CD8-positive, alpha-beta memory T cell (primary cell): ENCODE data around the gene SGMS2. TPM values are rescaled to one million over a fixed set of nuclear protein-coding genes. Genes with fewer than 3 reads are reported as not detected.

Experiments used
- CTCF ChIA-PET: fragments of 350-600 bp; sonication (Branson Sonifier 250); formaldehyde crosslinking; loops from one replicate; lab custom pipeline; 2021; ENCODE audit warnings: antibody characterized with exemption; lab: Charles Lee
- POLR2A ChIA-PET: fragments of 350-600 bp; sonication (Branson Sonifier 250); formaldehyde crosslinking; loops from one replicate; lab custom pipeline; 2021; ENCODE audit warnings: antibody characterized with exemption; lab: Charles Lee
- DNase-seq, 5 donors: peaks; one replicate each; pipeline versions ENCODE4 v3.0.0 to v3.0.0-alpha.2; 2020 to 2022; ENCODE audit warnings: mixed read lengths in 1 of 5
- H3K27ac ChIP-seq: one replicate; pipeline ENCODE4 v1.7.0; 2013; ENCODE audit warnings: low read depth, mild to moderate bottlenecking, low read length, moderate library complexity
- H3K27me3 ChIP-seq: 2 replicates; pipeline ENCODE4 v1.7.0; 2013; ENCODE audit warnings: low read length, mild to moderate bottlenecking; ENCODE audit not compliant: insufficient read depth, poor library complexity, severe bottlenecking
- H3K36me3 ChIP-seq: 2 replicates; pipeline ENCODE4 v1.7.0; 2013; ENCODE audit warnings: mild to moderate bottlenecking, low read length, moderate library complexity; ENCODE audit not compliant: insufficient read depth
- H3K4me1 ChIP-seq: 2 replicates; pipeline ENCODE4 v1.7.0; 2013; ENCODE audit warnings: mild to moderate bottlenecking, low read length, moderate library complexity; ENCODE audit not compliant: insufficient read depth
- H3K4me3 ChIP-seq: 2 replicates; pipeline ENCODE4 v1.7.0; 2013; ENCODE audit warnings: mild to moderate bottlenecking, low read length
- H3K9me3 ChIP-seq: 2 replicates; pipeline ENCODE4 v1.7.0; 2013; ENCODE audit warnings: mild to moderate bottlenecking, low read length
- H3K27ac Mint-ChIP-seq, 8 donors: one replicate each; pipeline ENCODE4 v1.8.0; 2020 to 2021; ENCODE audit warnings: mixed read lengths in 8 of 8, mild to moderate bottlenecking in 6 of 8, inconsistent platforms in 3 of 8, moderate library complexity in 3 of 8
- H3K27me3 Mint-ChIP-seq, 2 donors: one replicate each; pipeline ENCODE4 v1.8.0; 2020 to 2021; ENCODE audit warnings: mixed read lengths in 2 of 2, mild to moderate bottlenecking in 1 of 2, moderate library complexity in 1 of 2
- H3K36me3 Mint-ChIP-seq, 3 donors: one replicate each; pipeline ENCODE4 v1.8.0; 2020 to 2021; ENCODE audit warnings: mixed read lengths in 3 of 3, inconsistent platforms in 1 of 3, mild to moderate bottlenecking in 1 of 3
- H3K4me1 Mint-ChIP-seq, 3 donors: one replicate each; pipeline ENCODE4 v1.8.0; 2020 to 2021; ENCODE audit warnings: mixed read lengths in 3 of 3, inconsistent platforms in 1 of 3, mild to moderate bottlenecking in 1 of 3
- H3K4me3 Mint-ChIP-seq, 7 donors: one replicate each; pipeline ENCODE4 v1.8.0; 2020 to 2021; ENCODE audit warnings: mixed read lengths in 7 of 7, mild to moderate bottlenecking in 6 of 7, moderate library complexity in 4 of 7, inconsistent platforms in 2 of 7
- H3K9me3 Mint-ChIP-seq, 5 donors: one replicate each; pipeline ENCODE4 v1.8.0; 2020 to 2022; ENCODE audit warnings: mixed read lengths in 5 of 5, mild to moderate bottlenecking in 3 of 5, moderate library complexity in 2 of 5, inconsistent platforms in 1 of 5
- polyA plus RNA-seq: library from polyadenylated mRNA; unstranded; fragments of 300-500 nt; fragmentation: Illumina TruSeq; gene quantifications from one replicate; pipeline ENCODE4 v1.2.3, GENCODE V29; 2021
- total RNA-seq, 2 experiments: library from RNA; stranded (reverse); gene quantifications; one replicate each; pipeline ENCODE4 v1.2.3, GENCODE V29; 2021

Gene SGMS2
- total and polyA plus RNA-seq, 3 experiments from 2014 or later, result 0.35 to 0.61 TPM; not detected in 1

DNA sequence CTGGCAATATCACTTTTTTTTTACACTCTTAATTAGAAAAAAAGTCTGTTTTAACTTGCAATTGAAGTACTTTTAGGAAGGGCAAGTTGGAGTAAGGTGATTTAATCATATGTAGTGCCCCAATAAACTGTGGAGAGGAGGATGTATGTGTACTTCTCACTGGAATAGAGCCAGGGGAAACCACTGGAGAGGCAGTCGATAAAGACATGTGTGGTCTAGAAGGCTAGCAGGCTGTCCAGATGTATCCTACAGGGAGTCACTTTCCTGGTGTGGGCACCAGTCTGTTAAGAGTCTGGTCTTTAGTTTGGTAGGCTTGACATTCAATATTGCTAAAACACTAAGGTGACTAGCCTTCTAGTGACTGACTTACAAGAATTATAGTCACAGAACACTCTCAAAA is 9.6 kb upstream of the SGMS2 start:
- Mint-ChIP-seq H3K9me3 (no peaks in the 10 kb centered on the region), H3K27ac (no peak overlapping the region), H3K36me3 (peaks cover 0 to 3% (median 0%) of the 10 kb centered on the region in 3 donors), H3K4me3 (no peak overlapping the region), H3K27me3 (peaks cover 10 to 15% of the 10 kb centered on the region in 2 donors), H3K4me1 (no peaks in the 10 kb centered on the region)
- H3K4me3 ChIP-seq, result no peak overlapping the region
- H3K4me1 ChIP-seq, result no peaks in the 10 kb centered on the region
- no peak for DNase-seq
- H3K27me3 ChIP-seq, result no peaks in the 10 kb centered on the region
- H3K36me3 ChIP-seq, result no peaks in the 10 kb centered on the region
- no peak overlapping the region for H3K27ac ChIP-seq
- no peaks in the 10 kb centered on the region for H3K9me3 ChIP-seq
- ChIA-PET CTCF (no interaction called here), POLR2A (no interaction called here)

DNA sequence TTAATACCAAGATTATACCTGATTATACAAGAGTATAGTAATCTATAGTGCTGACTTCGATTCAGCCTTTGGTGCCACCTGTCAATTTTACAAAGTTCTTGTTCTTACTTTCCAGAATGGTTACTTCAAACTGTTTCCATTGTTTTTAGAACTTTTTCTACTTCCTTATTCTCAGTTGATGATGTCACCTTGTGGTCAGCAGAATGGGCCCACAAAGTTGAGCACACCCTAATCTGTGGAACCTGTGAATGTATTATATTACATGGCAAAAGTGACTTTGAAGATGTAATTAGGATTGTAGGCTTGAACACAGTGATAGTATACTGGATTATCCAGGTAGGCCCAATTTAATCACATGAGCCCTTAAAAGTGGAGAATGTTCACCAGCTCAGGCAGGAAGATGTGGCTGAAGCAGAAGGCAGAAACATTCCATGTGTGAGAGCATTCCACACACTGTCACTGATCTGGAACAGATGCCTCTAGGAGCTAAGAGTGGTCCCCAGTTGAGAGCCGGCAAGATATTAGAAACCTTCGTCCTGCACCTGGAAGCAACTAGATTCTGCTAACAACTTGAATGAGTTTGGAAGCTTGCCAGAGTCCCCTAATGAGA is 6.3 kb upstream of the SGMS2 start:
- Histone ChIP-seq H3K36me3 (no peaks in the 10 kb centered on the region), H3K4me1 (no peaks in the 10 kb centered on the region), H3K4me3 (no peak overlapping the region), H3K27ac (no peak overlapping the region), H3K27me3 (no peaks in the 10 kb centered on the region), H3K9me3 (no peaks in the 10 kb centered on the region)
- DNase-seq, result no peak
- no peaks in the 10 kb centered on the region for H3K9me3 Mint-ChIP-seq
- H3K27ac Mint-ChIP-seq, result no peak overlapping the region
- no peaks in the 10 kb centered on the region for H3K4me1 Mint-ChIP-seq
- no peak overlapping the region for H3K4me3 Mint-ChIP-seq
- H3K36me3 Mint-ChIP-seq, result peaks cover 0 to 3% (median 0%) of the 10 kb centered on the region in 3 donors
- H3K27me3 Mint-ChIP-seq, result peaks cover 17 to 23% of the 10 kb centered on the region in 2 donors
- CTCF ChIA-PET, result no interaction called here
- POLR2A ChIA-PET, result no interaction called here

DNA sequence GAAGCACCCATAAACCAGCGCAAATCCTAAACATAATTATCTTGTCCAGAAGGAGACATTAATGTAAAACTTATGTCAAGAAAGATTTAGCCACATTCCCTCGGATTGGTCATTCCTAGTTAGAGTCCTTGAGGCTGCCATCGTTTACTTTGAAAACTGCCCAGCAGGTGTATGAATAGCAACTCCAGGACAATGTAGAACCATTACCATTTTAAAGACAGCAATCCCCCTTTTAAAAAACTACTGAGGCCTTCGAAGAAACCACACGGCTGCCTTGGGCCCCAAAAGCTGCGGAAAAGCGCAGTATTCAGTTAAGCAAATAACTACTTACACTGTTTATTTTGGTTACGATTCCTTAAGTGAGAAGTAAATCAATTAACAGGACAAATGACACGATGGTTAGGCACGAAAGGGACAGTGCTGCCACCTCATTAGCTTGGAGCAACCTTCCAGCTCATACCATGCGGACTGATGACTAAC is 822 bp upstream of the SGMS2 start:
- peaks cover 41 to 73% of the 10 kb centered on the region in 2 donors for H3K27me3 Mint-ChIP-seq
- CTCF ChIA-PET, result no interaction called here

DNA sequence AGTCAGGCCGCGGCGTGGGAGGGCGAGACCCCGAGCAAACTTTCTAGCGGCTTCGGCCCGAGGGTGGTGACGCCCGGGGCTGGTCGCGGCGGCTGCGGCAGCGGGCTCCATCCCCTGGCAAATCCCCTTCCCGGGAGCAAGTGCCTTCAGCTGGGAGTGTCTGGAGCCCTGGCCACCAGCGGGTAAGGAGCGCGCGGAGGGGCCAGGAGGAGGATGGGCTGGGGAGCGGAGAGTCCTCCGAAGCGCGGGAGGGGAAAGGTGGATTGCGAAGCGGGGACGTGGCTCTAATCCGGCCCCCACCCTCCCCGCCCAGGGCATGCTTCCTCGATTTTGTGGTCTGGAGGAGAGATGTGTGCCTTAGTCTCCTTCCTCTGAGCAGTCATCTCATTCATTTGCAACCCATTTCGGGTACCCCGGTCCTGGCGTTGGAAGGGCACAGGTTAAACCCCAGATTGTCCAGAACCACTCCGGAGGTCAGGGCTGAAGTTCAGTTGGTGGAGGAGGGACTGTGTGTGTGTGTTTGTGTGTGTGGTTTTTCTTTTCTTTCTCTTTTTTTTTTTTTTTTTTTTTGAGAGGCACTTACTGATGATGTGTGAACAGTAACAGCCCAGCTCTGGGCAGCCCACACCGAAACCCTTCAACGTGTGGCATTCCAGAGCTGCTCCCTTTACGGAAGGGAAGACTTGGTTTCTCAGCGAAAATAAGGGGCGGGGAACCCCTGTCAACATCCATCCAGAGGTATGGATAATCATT is 516 bp downstream of the SGMS2 start:
- Histone ChIP-seq H3K4me3 (no peak overlapping the region), H3K27me3 (peaks cover 11% of the 10 kb centered on the region), H3K9me3 (no peaks in the 10 kb centered on the region), H3K4me1 (no peaks in the 10 kb centered on the region), H3K27ac (no peak overlapping the region), H3K36me3 (no peaks in the 10 kb centered on the region)
- peaks cover 8 to 21% (median 15%) of the 10 kb centered on the region in 3 donors for H3K4me1 Mint-ChIP-seq
- no peak overlapping the region for H3K27ac Mint-ChIP-seq
- DNase-seq, result no peak
- no peaks in the 10 kb centered on the region for H3K36me3 Mint-ChIP-seq
- ChIA-PET POLR2A (no interaction called here), CTCF (no interaction called here)
- peak overlapping the region in 6 of 7 donors; percentile 10 to 65 (median 44) for H3K4me3 Mint-ChIP-seq
- H3K9me3 Mint-ChIP-seq, result no peaks in the 10 kb centered on the region
- peaks cover 38 to 80% of the 10 kb centered on the region in 2 donors for H3K27me3 Mint-ChIP-seq

More for the DNA sequence above, 822 bp upstream of the SGMS2 start:
- H3K4me1 ChIP-seq, result no peaks in the 10 kb centered on the region
- no peaks in the 10 kb centered on the region for H3K36me3 ChIP-seq
- H3K9me3 ChIP-seq, result no peaks in the 10 kb centered on the region
- no peak overlapping the region for H3K27ac Mint-ChIP-seq
- no peak overlapping the region for H3K4me3 ChIP-seq
- no peak overlapping the region for H3K27ac ChIP-seq
- peaks cover 8 to 21% (median 15%) of the 10 kb centered on the region in 3 donors for H3K4me1 Mint-ChIP-seq
- H3K27me3 ChIP-seq, result peaks cover 11% of the 10 kb centered on the region
- H3K36me3 Mint-ChIP-seq, result no peaks in the 10 kb centered on the region
- no peak for DNase-seq
- no peaks in the 10 kb centered on the region for H3K9me3 Mint-ChIP-seq
- POLR2A ChIA-PET, result no interaction called here
- H3K4me3 Mint-ChIP-seq, result peak overlapping the region in 4 of 7 donors; percentile 8 to 68 (median 40)

DNA sequence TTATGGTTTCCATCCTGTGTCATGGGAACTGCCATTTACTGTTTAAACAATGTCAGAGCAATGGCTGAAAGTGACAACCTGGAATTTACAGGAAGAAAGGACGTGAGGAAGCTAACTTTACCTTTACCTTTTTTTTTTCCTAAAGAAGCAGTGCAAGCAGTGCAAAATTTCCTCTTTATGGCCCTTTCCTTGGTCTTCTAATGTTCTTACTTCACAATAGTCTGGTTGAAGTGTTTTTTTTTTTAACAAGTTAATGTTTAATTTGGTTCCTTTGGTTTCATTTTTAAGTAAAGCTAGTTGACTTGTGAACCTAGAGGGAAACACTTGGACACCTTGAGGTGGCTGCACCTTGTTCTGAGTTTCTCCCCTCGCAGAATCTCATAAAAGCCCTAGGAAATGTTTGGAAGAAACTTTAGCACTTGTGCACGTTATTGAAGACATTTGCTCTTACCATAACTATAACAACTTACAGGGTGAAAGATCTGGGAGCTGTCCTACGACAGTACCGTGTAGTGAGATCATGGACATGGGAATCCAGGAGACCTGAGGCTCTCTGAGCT is 1.8 kb downstream of the SGMS2 start:
- H3K27me3 Mint-ChIP-seq, result peaks cover 34 to 79% of the 10 kb centered on the region in 2 donors
- H3K4me1 Mint-ChIP-seq, result peaks cover 8 to 21% (median 15%) of the 10 kb centered on the region in 3 donors
- POLR2A ChIA-PET, result no interaction called here
- Histone ChIP-seq H3K36me3 (no peaks in the 10 kb centered on the region), H3K27ac (no peak overlapping the region), H3K4me3 (no peak overlapping the region), H3K9me3 (no peaks in the 10 kb centered on the region), H3K4me1 (no peaks in the 10 kb centered on the region), H3K27me3 (peaks cover 14% of the 10 kb centered on the region)
- no peak for DNase-seq
- no peak overlapping the region for H3K4me3 Mint-ChIP-seq
- H3K9me3 Mint-ChIP-seq, result no peaks in the 10 kb centered on the region
- no peak overlapping the region for H3K27ac Mint-ChIP-seq
- CTCF ChIA-PET, result no interaction called here
- no peaks in the 10 kb centered on the region for H3K36me3 Mint-ChIP-seq

DNA sequence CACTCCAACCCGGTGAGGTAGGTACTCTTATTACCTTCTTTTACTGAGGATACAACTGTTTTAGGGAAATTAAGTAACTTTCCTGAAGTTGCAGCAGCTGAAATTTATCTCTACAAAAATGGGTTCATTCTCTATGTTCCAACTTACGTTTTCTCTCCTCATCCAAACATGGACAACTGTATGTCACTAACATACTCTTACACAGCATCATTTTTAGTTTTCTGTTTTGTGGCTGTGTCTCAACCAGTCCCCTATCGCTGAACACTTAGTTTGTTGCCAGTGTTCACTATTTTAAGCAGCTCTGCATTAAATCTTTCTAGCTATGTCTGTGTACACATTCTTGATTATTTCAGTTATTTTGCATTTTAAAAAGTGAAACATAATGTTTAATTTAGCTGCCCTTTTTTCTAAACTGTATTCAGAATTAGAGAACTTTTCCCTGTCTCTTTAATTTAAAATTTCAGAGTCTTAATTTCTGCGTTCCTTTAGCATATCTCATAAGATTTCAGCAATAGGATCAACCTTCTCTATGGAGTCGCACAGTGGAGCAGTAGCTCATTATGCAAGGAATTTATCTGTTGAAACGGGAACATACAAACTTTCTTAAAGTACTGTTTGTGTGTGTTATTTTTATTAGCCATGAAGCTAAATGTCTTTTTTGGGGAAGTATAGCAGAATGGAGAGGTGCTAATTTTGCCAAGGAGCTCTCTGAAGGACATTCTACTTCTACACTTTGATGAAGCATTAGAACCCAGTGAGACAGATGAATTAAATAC is 3.8 kb downstream of the SGMS2 start:
- no peak for DNase-seq
- no peaks in the 10 kb centered on the region for H3K36me3 ChIP-seq
- H3K9me3 ChIP-seq, result no peaks in the 10 kb centered on the region
- H3K4me1 Mint-ChIP-seq, result peaks cover 8 to 21% (median 15%) of the 10 kb centered on the region in 3 donors
- peaks cover 14% of the 10 kb centered on the region for H3K27me3 ChIP-seq
- POLR2A ChIA-PET, result no interaction called here
- H3K27ac Mint-ChIP-seq, result no peak overlapping the region
- no peak overlapping the region for H3K4me3 Mint-ChIP-seq
- H3K36me3 Mint-ChIP-seq, result no peaks in the 10 kb centered on the region
- H3K27ac ChIP-seq, result no peak overlapping the region
- H3K9me3 Mint-ChIP-seq, result peaks cover 0 to 3% (median 0%) of the 10 kb centered on the region in 5 donors
- H3K4me3 ChIP-seq, result no peak overlapping the region
- H3K27me3 Mint-ChIP-seq, result peaks cover 31 to 75% of the 10 kb centered on the region in 2 donors
- CTCF ChIA-PET, result no interaction called here
- H3K4me1 ChIP-seq, result no peaks in the 10 kb centered on the region

DNA sequence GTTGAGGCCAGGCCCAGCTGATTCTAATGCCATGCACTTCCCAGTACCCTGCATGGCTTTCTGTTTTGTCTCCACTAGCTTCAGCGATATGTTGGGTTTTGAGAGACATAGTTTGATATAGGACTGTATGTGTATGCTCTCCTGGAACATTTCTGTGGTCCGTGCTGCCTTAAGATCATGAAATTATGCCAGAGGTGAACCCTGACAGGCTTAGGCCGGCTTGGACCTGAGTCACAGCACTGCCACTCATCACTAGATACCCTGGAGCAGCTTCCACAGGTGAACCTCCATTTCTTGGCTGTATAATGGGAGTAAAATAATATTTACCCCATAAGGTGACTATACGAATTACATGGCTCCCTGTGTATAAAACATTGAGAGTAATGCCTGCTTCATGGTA is 6.4 kb downstream of the SGMS2 start:
- H3K36me3 Mint-ChIP-seq, result no peaks in the 10 kb centered on the region
- H3K4me1 ChIP-seq, result no peaks in the 10 kb centered on the region
- DNase-seq, result no peak
- H3K4me3 ChIP-seq, result no peak overlapping the region
- peaks cover 15 to 52% of the 10 kb centered on the region in 2 donors for H3K27me3 Mint-ChIP-seq
- H3K4me3 Mint-ChIP-seq, result no peak overlapping the region
- POLR2A ChIA-PET, result no interaction called here
- no peaks in the 10 kb centered on the region for H3K9me3 ChIP-seq
- no peaks in the 10 kb centered on the region for H3K36me3 ChIP-seq
- peaks cover 0 to 4% (median 0%) of the 10 kb centered on the region in 5 donors for H3K9me3 Mint-ChIP-seq
- no peak overlapping the region for H3K27ac Mint-ChIP-seq
- CTCF ChIA-PET, result no interaction called here
- peaks cover 3% of the 10 kb centered on the region for H3K27me3 ChIP-seq
- no peak overlapping the region for H3K27ac ChIP-seq
- peaks cover 0 to 2% (median 2%) of the 10 kb centered on the region in 3 donors for H3K4me1 Mint-ChIP-seq
